DMS53 treated with DMSO at 0.1 percent for 48 hours (cell line): ENCODE data around the gene LRP5.
"Not testable (repeated sequence)": the region's sequence is repeated elsewhere in the genome, so short reads cannot be mapped to it uniquely, and the experiment has no call there.

Experiments
- DNase-seq: peaks from one replicate; lab custom pipeline; 2025; ENCODE audit not compliant: unreplicated experiment; lab: John Stamatoyannopoulos, UW

Gene LRP5

DNA sequence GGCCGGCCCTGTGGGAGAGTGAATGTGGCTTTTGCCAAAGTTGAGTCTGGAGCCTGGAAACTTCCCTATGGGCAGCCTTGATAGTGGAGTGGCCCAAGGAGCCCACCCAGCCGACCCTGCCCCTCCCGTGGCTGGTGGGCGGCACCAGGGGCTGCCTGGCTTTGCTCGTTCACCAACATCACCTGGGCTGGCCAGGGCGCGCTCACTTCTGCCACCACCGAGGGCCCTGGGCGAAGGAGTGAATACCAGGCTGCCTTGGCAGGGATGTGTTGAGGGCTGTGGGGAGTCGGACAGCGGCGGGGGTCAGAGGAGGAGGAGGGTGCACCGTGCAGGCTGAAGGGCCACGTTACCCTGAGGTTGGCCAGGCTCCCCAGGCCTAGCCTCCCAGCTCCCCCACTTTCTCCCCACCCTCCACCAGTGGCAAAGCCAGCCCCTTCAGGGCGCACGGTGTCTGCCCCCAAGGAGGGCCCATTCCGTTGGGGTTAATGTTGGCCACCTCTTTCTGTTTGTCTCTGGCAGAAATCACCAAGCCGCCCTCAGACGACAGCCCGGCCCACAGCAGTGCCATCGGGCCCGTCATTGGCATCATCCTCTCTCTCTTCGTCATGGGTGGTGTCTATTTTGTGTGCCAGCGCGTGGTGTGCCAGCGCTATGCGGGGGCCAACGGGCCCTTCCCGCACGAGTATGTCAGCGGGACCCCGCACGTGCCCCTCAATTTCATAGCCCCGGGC, 125.7 kb downstream of the LRP5 start:
- DNase-seq = no peak

DNA sequence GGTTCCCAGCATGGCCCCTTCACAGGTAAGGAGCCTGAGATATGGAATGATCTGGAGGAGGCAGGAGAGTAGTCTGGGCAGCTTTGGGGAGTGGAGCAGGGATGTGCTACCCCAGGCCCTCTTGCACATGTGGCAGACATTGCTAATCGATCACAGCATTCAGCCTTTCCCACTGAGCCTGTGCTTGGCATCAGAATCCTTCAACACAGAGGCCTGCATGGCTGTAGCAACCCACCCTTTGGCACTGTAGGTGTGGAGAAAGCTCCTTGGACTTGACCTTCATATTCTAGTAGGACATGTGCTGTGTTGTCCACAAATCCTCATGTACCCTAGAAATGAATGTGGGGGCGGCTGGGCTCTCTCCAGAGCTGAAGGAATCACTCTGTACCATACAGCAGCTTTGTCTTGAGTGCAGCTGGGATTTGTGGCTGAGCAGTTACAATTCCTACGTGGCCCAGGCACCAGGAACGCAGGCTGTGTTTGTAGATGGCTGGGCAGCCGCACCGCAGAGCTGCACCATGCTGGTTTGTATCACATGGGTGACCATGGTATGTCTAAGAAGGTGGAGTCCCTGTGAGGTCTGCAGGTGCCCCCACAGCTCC, 126.4 kb downstream of the LRP5 start:
- DNase-seq = no peak

DNA sequence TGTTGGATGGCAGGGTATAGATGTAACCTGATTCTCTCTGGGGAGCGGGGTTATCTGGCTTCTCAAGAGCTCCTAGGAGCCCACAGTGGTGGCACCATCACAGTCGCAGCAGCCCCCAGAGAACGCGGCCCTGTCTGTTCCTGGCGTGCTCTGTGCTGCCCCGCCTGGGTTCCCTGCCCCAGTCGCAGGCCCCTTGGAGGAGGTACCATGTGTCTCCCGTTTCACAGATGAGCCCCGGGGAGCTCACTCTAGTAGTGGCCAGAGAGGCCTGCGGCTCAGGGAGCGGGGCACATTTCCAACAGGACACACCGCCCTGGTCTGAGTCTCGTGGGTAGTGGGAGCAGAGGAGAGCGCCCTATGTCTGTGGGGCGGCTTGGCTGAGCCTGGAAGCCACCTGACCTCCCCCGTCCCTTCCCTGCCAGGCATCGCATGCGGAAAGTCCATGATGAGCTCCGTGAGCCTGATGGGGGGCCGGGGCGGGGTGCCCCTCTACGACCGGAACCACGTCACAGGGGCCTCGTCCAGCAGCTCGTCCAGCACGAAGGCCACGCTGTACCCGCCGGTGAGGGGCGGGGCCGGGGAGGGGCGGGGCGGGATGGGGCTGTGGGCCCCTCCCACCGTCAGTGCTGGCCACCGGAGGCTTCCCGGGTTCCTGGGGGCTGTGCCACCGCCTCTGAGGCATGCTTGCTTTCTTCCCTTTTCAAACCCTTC, 127.1 kb downstream of the LRP5 start:
- no peak for DNase-seq

DNA sequence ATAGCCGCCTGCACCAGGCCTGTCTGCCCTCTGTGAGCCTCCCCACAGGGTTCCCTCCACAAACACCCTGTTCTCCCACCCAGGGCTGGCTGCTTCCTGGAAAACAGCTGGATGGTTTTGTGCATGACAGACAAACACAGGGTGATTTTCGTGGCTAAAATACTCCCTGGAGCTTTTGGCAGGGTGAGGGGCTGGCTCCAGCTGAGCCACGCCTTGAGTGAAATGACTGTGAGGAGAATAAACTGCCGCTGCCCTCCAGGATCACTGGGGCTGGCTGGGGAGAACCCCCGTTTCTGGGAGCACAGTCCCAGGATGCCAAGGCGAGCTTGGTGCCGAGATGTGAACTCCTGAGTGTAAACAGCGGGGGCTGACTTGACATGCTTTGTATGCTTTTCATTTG, 127.8 kb downstream of the LRP5 start:
- DNase-seq = no peak

DNA sequence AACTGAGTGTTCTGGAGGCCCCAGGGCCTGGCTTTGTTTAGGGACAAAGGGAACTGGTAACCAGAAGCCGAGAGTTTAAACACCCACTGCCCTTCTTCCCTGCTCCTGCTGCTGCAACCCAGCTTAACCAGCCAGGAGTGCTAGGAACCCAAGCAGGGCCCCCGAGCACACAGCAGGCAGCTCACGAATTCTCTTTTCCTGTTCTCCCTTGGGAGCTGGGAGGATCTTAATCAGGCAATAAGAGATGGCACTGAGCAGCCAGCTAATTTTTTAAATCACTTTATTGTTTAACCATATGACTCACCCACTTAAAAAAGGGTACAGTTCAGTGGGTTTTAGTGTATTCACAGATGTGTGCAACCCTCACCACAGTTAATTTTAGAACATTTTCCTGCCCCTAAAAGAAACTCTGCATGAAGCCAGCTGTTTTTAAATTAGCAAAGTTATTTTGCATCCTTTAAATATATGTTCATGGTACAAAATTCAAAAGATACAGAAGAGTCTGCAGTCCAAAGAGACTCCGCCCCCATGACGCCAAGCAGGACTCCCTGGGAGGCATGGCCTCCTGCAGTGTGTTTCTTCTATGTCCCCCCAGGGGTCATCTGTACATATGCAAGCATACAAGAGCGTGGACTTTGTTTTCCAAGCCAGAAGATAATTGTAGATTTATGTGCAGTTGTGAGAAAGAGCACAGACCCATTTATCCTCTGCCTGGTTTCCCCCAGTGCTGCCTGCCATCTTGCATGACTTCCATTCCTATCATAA, 129.3 kb downstream of the LRP5 start:
- no peak for DNase-seq

DNA sequence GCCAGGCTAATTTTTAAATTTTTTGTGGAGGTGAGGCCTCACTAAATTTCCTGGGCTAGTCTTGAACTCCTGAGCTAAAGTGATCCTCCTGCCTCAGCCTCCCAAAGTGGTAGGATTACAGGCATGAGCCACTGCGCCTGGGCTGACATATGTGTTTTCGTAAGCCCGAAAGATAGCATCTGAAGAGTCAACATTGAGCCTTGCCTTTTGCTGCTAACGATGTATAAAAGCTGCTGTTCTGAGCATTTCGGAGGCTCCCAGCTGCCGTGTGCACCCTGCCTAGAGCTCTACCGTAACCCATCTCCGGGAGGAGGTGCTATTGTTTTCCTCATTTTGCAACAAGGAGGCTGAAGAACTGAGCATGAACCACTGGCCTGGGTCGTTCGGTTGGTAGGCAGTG, 130.0 kb downstream of the LRP5 start:
- DNase-seq = no peak

DNA sequence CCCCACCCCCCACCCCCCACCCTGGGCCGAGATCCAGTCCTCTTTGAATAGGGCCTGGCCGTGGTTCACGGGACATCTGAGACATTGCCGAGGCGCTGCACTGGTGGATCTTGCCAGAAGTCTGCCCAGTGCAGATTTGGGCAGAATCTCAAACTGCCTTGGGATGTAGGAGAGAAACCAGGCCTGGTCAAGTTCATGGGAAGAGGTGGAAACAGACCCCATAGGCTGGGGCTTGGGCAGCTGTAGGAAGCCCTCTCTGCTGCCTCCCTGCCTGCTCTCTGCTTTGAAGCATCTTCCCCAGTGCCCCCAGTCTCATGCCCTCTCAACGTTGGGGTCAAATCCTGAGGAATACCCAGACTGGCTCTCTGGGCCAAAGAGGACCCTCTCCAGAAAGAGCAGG, 132.2 kb downstream of the LRP5 start:
- DNase-seq = no peak

DNA sequence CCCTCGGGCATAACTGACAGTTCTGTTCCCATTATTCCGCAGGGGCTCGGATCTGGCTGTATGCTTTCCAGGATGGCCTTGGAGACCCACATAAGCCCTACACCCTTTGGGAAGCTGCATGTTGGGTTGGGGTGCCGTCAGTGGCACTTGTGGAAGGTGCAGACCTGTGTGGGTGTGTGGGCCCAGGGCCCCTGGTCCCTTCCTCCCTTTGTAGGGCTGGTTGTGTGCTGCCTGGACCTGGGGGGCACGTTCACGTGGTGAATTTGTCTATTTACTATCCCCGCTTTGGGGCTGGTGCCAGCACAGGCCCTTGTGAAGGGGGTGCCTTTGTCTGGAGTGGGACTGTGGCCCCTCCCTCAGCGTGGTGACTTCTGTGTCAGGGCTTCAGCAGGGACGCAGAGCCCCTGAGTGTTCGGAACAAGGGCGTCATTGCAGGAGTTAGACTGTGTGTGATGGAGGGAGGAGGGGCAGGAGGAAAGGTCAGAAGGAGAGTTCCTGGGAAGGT, 133.2 kb downstream of the LRP5 start:
- no peak for DNase-seq

DNA sequence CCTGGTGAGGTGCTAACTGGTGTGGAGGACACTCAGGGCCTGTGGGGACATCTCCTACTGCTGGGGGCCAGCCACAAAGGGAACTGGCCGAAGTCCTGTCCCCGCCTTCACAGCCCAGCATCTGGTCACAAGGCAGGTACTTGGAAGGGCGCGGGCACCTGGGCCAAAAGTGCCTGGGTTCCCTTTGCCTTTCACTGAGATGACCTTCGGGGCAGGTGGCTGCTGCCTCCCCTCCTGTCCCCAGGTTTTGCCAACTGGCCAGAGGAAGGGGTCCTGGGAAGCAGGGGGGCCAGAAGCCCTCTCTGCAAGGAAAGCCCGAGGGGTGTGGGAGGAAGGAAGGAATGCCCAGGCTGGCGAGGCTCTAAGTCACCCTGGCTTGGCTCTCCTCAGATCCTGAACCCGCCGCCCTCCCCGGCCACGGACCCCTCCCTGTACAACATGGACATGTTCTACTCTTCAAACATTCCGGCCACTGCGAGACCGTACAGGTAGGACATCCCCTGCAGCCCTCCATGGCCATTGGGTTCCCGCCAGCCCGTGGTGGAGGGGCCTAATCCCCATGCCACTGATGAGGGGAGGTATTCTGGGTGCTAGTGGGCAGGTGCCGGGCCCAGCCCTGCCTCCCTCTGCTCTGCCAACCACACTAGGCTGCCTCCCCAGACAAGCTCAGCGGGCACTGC, 133.8 kb downstream of the LRP5 start:
- no peak for DNase-seq

DNA sequence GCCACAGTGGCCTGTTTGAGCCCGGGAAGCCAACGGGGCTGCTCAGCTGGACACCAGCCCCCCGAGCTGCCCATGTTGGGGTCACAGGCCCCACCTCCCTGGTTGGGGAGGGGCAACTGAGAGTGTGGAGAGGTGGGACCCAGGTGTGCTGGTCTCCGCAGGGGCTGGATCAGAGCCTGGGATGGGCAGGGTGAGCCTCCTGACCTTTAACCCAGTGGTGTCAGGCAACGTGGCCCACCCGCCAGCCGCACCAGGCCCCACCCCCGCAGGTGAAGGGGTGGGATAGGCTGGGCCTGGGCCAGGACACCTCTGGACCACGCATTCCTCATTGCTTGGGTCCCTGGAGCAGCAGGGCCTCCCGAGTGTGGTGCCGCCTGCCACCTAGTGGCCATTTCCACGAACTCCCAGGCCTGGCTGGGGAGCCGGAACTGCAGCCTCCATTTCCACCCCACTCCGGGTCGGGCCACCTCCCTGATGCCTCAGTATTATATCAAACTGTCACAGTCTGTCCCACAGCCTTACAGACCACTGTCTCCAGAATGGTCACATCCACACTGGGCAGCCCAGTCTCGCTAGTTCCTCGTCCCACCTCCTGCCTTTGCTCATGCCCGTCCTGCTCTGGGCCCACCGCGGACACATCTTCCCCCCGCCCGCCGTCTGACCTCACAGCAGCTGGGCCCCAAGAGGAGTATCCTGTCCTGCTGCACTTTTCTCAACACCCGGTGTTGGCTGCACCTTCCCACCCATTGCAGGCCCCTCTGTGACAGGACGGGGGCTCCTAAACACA, 134.8 kb downstream of the LRP5 start:
- DNase-seq = peak; percentile 49

DNA sequence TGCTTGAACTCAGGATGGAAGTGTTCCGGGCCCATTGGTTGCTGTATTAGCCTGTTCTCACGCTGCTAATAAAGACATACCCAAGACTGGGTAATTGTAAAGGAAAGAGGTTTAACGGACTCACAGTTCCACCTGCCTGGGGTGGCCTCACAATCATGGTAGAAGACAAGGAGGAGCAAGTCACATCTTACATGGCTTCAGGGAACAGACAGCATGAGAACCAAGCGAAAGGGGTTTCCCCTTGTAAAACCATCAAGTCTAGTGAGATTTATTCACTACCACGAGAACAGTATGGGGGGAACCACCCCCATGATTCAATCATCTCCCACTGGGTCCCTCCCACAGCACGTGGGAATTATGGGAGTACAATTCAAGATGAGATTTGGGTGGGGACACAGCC, 135.5 kb downstream of the LRP5 start:
- DNase-seq = not testable (repeated sequence)

DNA sequence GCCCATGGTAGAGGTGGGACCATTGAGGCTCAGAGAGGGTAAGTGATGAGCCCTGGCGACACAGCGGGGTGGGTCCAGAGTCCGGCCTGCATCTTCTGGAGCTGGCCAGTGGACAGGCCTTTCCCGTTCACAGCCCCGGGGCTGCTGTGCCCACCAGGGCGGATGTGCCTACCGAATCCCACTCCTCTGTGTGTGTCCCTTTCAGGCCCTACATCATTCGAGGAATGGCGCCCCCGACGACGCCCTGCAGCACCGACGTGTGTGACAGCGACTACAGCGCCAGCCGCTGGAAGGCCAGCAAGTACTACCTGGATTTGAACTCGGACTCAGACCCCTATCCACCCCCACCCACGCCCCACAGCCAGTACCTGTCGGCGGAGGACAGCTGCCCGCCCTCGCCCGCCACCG, 136.2 kb downstream of the LRP5 start:
- DNase-seq = no peak

DNA sequence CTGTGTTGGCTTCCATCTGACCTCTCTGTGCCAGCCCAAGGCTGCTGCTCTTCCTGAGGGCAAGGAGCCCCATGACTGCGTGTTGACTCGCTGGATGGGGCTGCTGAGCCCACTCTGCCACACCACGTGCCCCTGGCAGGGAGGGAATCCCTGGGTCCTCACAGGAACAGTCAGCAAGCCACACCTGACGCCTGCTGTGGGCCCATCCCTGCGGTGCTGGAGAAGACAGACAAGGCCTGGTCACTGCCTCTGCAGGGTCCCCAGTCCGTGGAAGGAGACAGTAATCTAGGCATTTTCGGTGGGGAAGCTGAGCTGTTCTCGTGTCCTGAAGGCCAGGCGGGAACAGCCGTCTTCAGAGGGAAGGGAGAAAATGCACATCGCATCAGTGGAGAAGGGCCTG, 137.6 kb downstream of the LRP5 start:
- no peak for DNase-seq

DNA sequence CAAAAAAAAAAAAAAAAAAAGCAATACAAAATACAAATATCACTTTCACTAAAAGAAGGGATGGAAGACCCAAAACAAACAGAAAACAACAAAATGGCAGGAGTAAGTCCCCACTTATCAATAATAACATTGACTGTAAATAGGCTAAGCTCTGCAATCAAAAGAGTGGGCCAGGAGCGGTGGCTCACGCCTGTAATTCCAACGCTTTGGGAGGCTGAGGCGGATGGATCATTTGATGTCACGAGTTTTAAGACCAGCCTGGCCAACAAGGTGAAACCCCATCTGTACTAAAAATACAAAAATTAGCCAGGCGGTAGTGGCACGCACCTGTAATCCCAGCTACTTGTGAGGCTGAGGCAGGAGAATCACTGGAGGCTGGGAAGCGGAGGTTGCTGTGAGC, 138.3 kb downstream of the LRP5 start:
- no peak for DNase-seq

DNA sequence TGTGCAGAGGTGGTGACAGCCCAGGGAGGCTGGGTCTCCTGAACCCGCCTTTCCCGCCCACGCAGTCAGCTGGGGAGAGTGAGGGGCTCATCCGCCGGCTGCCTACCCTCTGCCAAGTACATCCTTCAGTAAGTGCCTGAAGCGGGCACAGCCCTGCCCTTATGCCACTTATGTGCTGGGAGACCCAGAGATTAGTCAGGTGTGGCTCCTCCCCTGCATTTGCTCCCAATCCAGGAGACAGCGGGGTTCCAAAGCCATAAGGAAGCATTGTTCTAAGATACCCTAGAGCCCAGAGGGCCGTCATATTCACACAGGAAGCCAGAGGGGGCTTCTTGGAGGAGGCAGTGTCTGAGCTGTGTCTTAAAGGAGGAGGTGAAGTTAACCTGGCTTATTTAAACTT, 142.4 kb downstream of the LRP5 start:
- peak; percentile 28 for DNase-seq

DNA sequence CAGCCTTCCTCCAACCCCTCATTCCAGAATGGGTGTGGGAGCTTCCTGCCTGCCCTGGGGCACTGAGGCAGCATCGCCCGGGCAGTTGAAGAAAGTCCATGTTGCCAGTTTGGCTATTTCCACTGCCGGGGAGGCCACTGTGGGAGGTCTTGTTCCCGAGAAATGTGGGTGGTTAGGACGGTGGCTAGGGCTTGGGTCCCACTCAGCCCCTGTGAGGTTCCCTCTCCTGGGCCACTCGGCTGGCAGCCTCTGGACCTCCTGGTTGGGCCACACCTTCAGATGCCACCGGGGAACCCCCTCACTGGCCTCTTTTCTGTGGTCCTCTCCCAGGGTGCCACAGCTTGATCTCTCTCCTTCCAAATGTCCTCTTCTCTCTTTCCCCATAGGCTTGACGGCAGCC, 143.1 kb downstream of the LRP5 start:
- DNase-seq = no peak

DNA sequence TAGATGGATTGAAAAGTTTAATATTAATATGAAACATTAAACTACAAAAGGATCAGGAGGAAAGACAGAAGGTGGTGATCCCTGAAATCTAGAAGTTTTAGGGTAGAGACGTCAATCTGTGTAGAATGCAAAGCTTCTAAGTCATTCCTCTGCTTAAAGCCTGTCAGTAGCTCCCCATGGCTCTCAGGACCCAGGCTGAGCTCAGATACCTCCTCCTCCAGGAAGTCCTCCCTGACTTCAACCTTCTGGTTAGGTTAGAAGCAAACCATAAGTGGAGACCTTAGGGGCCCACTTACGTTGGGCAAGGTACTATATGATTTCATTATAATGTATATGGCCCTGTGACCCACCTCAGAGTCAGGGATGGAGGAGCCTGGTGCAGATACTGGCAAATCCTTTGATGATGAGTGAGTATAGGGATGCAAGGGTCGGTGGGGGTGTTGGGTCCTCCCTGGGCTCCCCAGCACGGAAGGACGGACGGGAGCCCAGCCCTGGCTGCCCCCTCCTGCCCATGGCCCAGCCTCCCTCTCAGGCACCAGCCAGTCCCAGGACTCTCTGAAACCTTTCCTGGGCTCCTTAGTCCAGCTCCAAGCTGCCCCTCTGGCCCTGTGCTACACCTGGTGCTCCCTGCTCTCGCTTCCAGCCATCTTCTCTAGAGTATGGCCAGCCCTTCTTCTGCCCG, 145.0 kb downstream of the LRP5 start:
- no peak for DNase-seq

DNA sequence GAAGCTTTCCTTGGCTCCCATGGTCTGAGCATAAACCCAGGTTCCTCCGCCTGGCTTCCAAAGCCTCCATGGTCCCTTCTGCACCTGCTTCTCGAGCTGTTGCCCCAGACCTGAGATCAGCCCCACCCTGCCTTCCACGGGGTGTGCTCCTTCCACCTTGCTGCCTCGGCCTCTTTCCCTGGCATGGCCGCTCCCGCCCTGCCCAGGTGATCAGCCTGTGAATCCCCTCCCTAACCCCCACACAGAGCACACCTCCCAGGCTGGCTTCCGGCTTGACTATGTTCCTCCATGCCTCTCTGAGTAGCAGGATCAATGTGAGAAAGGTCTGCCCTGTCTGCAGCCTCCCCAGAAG, 145.5 kb downstream of the LRP5 start:
- DNase-seq = no peak

DNA sequence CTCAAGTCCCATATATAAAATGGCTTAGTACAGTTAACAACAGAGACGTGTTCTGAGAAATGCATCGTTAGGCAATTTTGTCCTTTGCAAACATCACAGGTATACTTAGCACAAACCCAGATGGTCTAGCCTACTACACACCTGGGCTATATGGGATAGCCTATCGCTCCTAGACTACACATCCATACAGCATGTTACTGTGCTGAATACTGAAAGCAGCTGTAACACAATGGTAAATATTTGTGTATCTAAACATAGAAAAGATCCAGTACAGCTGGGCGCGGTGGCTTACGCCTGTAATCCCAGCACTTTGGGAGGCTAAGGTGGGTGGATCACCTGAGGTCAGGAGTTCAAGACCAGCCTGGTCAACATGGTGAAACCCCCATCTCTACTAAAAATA, 145.9 kb downstream of the LRP5 start:
- DNase-seq = not testable (repeated sequence)
